IMR-90 (cell line): Measurements from ENCODE around the gene GABRB2. TPM values are rescaled to one million over a fixed set of nuclear protein-coding genes. Genes with fewer than 3 reads are reported as not detected.

Experiments used
- ATAC-seq: fragments of 200-7000 bp; cut with Tn5 transposase; 2 replicates; pipeline ENCODE4 v1.9.1; 2020; ENCODE audit warnings: low read depth, mild to moderate bottlenecking, moderate library complexity
- BruUV-seq: library from RNA; stranded (reverse); fragments of 400-500 nt; replicated peaks from 2 replicates; lab custom pipeline; 2021; lab: Mats Ljungman, UMichigan
- CTCF ChIA-PET: fragments of 300-600 bp; formaldehyde crosslinking; extraction: SDS; loops from one replicate; lab custom pipeline; 2021; ENCODE audit warnings: antibody characterized with exemption; lab: Yijun Ruan, JAX
- POLR2A ChIA-PET: fragments of 300-600 bp; sonication (Branson Sonifier 250); formaldehyde crosslinking; loops from one replicate; lab custom pipeline; 2022; ENCODE audit warnings: antibody characterized with exemption; ENCODE audit not compliant: unreplicated experiment; lab: Charles Lee
- DNase-seq: peaks from one replicate; pipeline ENCODE4 v3.0.0; 2013
- H2AFZ ChIP-seq: replicated peaks from 2 replicates; pipeline ENCODE3; 2013; ENCODE audit warnings: low read length, mild to moderate bottlenecking; ENCODE audit not compliant: poor library complexity
- H2AK5ac ChIP-seq: 2 replicates; pipeline ENCODE4 v1.6.1; 2013; ENCODE audit warnings: low read depth, low read length, inconsistent platforms
- H2AK9ac ChIP-seq: replicated peaks from 2 replicates; pipeline ENCODE3; 2013; ENCODE audit warnings: mild to moderate bottlenecking, low read depth, low read length, moderate library complexity; ENCODE audit not compliant: poor library complexity
- H2BK120ac ChIP-seq: 2 replicates; pipeline ENCODE4 v1.6.1; 2013; ENCODE audit warnings: low read depth, low read length, inconsistent platforms
- H2BK15ac ChIP-seq: 3 replicates; pipeline ENCODE4 v1.6.1; 2013; ENCODE audit warnings: low read depth, low read length, inconsistent platforms
- H2BK20ac ChIP-seq: 2 replicates; pipeline ENCODE4 v1.6.1; 2013; ENCODE audit warnings: low read depth, mild to moderate bottlenecking, inconsistent platforms, low read length, moderate library complexity
- H2BK5ac ChIP-seq: 2 replicates; pipeline ENCODE4 v1.6.1; 2013; ENCODE audit warnings: mild to moderate bottlenecking, low read depth, low read length, inconsistent platforms; ENCODE audit not compliant: poor library complexity, severe bottlenecking
- H3K14ac ChIP-seq: replicated peaks from 2 replicates; pipeline ENCODE4 v1.6.1; 2013; ENCODE audit warnings: low read depth, low read length, inconsistent platforms
- H3K18ac ChIP-seq: 2 replicates; pipeline ENCODE4 v1.6.1; 2013; ENCODE audit warnings: low read depth, low read length, control low read depth
- H3K23ac ChIP-seq: 2 replicates; pipeline ENCODE4 v1.6.1; 2013; ENCODE audit warnings: low read depth, low read length, inconsistent platforms
- H3K27ac ChIP-seq: 2 replicates; pipeline ENCODE4 v1.5.1; 2013; ENCODE audit warnings: mild to moderate bottlenecking, control low read depth, low read length; ENCODE audit not compliant: insufficient read depth
- H3K27me3 ChIP-seq: 2 replicates; pipeline ENCODE4 v1.6.1; 2013; ENCODE audit warnings: low read length; ENCODE audit not compliant: control insufficient read depth, insufficient read depth
- H3K36me3 ChIP-seq: 2 replicates; pipeline ENCODE4 v1.6.1; 2013; ENCODE audit warnings: low read length, mixed read lengths; ENCODE audit not compliant: control insufficient read depth, insufficient read depth
- H3K4ac ChIP-seq: 2 replicates; pipeline ENCODE4 v1.6.1; 2013; ENCODE audit warnings: low read depth, low read length, inconsistent platforms
- H3K4me1 ChIP-seq: 2 replicates; pipeline ENCODE4 v1.6.1; 2013; ENCODE audit warnings: low read length, mixed read lengths; ENCODE audit not compliant: control insufficient read depth, insufficient read depth
- H3K4me2 ChIP-seq: 2 replicates; pipeline ENCODE4 v1.6.1; 2013; ENCODE audit warnings: low read depth, mild to moderate bottlenecking, control low read depth, low read length, moderate library complexity
- H3K4me3 ChIP-seq: 2 replicates; pipeline ENCODE4 v1.5.1; 2013; ENCODE audit warnings: low read depth, mild to moderate bottlenecking, control low read depth, low read length, moderate library complexity; ENCODE audit not compliant: insufficient read depth
- H3K56ac ChIP-seq: 2 replicates; pipeline ENCODE4 v1.6.1; 2013; ENCODE audit warnings: low read length, inconsistent platforms; ENCODE audit not compliant: insufficient read depth; ENCODE audit errors: extremely low read depth
- H3K79me1 ChIP-seq, 2 experiments: 2 replicates each; pipeline ENCODE4 v1.6.1; 2013; ENCODE audit warnings: low read length in 2 of 2, inconsistent platforms in 1 of 2, low read depth in 1 of 2
- H3K9ac ChIP-seq: 2 replicates; pipeline ENCODE4 v1.6.1; 2013; ENCODE audit warnings: low read depth, low read length, control low read depth
- H3K9me1 ChIP-seq: 2 replicates; pipeline ENCODE4 v1.6.1; 2013; ENCODE audit warnings: low read length, inconsistent platforms; ENCODE audit not compliant: insufficient read depth
- H3K9me3 ChIP-seq: 2 replicates; pipeline ENCODE4 v1.6.1; 2013; ENCODE audit warnings: low read length; ENCODE audit not compliant: control insufficient read depth, insufficient read depth
- H4K20me1 ChIP-seq: 2 replicates; pipeline ENCODE4 v1.6.1; 2013; ENCODE audit warnings: low read length, inconsistent platforms; ENCODE audit not compliant: insufficient read depth
- H4K5ac ChIP-seq: 2 replicates; pipeline ENCODE4 v1.6.1; 2013; ENCODE audit warnings: mild to moderate bottlenecking, low read depth, low read length, control low read depth
- H4K8ac ChIP-seq, 2 experiments: 2 replicates each; pipeline ENCODE4 v1.6.1; 2013; ENCODE audit warnings: low read depth in 2 of 2, low read length in 2 of 2, control low read depth in 1 of 2, inconsistent platforms in 1 of 2
- H4K91ac ChIP-seq: 2 replicates; pipeline ENCODE4 v1.6.1; 2013; ENCODE audit warnings: low read depth, low read length, inconsistent platforms; ENCODE audit not compliant: insufficient read depth
- BHLHE40 ChIP-seq: fragments of 150-350 bp; IDR thresholded peaks from 2 replicates; pipeline ENCODE4 v1.6.1; 2016; ENCODE audit warnings: mild to moderate bottlenecking, low read depth, low read length
- CEBPB ChIP-seq: IDR thresholded peaks from 2 replicates; pipeline ENCODE4 v1.6.1; 2012; ENCODE audit warnings: low read depth, low read length, improper control_type of control experiment
- CHD1 ChIP-seq: IDR thresholded peaks from 2 replicates; pipeline ENCODE4 v1.6.1; 2012; ENCODE audit warnings: low read depth, low read length, improper control_type of control experiment
- CTCF ChIP-seq: conservative IDR thresholded peaks from 2 replicates; pipeline ENCODE4 v1.5.1; 2012; ENCODE audit warnings: mild to moderate bottlenecking, low read depth, low read length, improper control_type of control experiment
- FOS ChIP-seq: fragments of 150-350 bp; IDR thresholded peaks from 2 replicates; pipeline ENCODE4 v1.6.1; 2016; ENCODE audit warnings: low read depth, low read length
- MAFK ChIP-seq: IDR thresholded peaks from 2 replicates; pipeline ENCODE4 v1.6.1; 2012; ENCODE audit warnings: low read depth, low read length, improper control_type of control experiment
- MAZ ChIP-seq: IDR thresholded peaks from 2 replicates; pipeline ENCODE4 v1.6.1; 2012; ENCODE audit warnings: low read depth, mild to moderate bottlenecking, low read length, improper control_type of control experiment, moderate library complexity, borderline replicate concordance
- MXI1 ChIP-seq: IDR thresholded peaks from 2 replicates; pipeline ENCODE4 v1.6.1; 2012; ENCODE audit warnings: low read depth, mild to moderate bottlenecking, low read length, moderate library complexity, borderline replicate concordance
- NFE2L2 ChIP-seq: fragments of 150-350 bp; IDR thresholded peaks from 2 replicates; pipeline ENCODE4 v1.6.1; 2016; ENCODE audit warnings: low read depth, mild to moderate bottlenecking, low read length
- POLR2A ChIP-seq: IDR thresholded peaks from 2 replicates; pipeline ENCODE4 v1.6.1; 2012; ENCODE audit warnings: mild to moderate bottlenecking, low read depth, low read length
- RAD21 ChIP-seq: IDR thresholded peaks from 2 replicates; pipeline ENCODE4 v1.6.1; 2012; ENCODE audit warnings: low read length, improper control_type of control experiment
- RCOR1 ChIP-seq: IDR thresholded peaks from 2 replicates; pipeline ENCODE4 v1.6.1; 2012; ENCODE audit warnings: mild to moderate bottlenecking, low read length, improper control_type of control experiment; ENCODE audit not compliant: insufficient replicate concordance
- RFX5 ChIP-seq: IDR thresholded peaks from 2 replicates; pipeline ENCODE4 v1.8.0; 2012; ENCODE audit warnings: low read depth, mild to moderate bottlenecking, low read length, moderate library complexity
- SMC3 ChIP-seq: fragments of 150-350 bp; IDR thresholded peaks from 2 replicates; pipeline ENCODE4 v1.6.1; 2016; ENCODE audit warnings: low read depth, mild to moderate bottlenecking, antibody characterized with exemption, low read length, moderate library complexity
- WGBS, 2 experiments: methylation state at CpG; one replicate each; pipeline versions ENCODE4 v1.1.5 to v1.1.7; 2013; ENCODE audit warnings: missing lambda C conversion rate in 2 of 2; ENCODE audit not compliant: insufficient read length in 1 of 2; ENCODE audit errors: extremely low coverage in 2 of 2; 5-methylcytosine and 5-hydroxymethylcytosine counted together
- dilution Hi-C: fragments of 300-500 bp; cut with HindIII; formaldehyde crosslinking; loops from one replicate; pipeline ENCODE4 v1.14.3; 2018; ENCODE audit warnings: low sequenced_read_pairs; ENCODE audit not compliant: unreplicated experiment
- in situ Hi-C: fragments of 300-500 bp; cut with MboI; formaldehyde crosslinking; loops from 3 replicates; pipeline ENCODE4 v1.14.3; 2019; ENCODE audit warnings: low sequenced_read_pairs, inconsistent platforms, mixed read lengths
- intact Hi-C: fragments of 100-400 bp; cut with micrococcal nuclease; formaldehyde crosslinking; loops from 2 replicates; pipeline ENCODE4 v1.10.0; 2022
- polyA plus RNA-seq, 3 experiments: library from polyadenylated mRNA; depleted of rRNA; stranded (reverse); fragments of >200 nt; gene quantifications; 2 replicates each; pipeline ENCODE4 v1.2.3, GENCODE V29; 2012; ENCODE audit warnings: low replicate concordance in 1 of 3
- total RNA-seq: library from RNA; depleted of rRNA; stranded (reverse); fragments of >200 nt; gene quantifications from 2 replicates; pipeline ENCODE4 v1.2.3, GENCODE V29; 2012
- TF ChIP-seq, protein P1 (sequence below): fragments of 150-350 bp; IDR thresholded peaks from 2 replicates; pipeline ENCODE4 v1.6.1; 2016; ENCODE audit warnings: low read depth, mild to moderate bottlenecking, low read length, moderate library complexity, borderline replicate concordance
- TF ChIP-seq, protein P2 (sequence below): fragments of 150-350 bp; IDR thresholded peaks from 2 replicates; pipeline ENCODE4 v1.6.1; 2017; ENCODE audit warnings: mild to moderate bottlenecking, antibody characterized with exemption, low read length, low read depth

Gene GABRB2
- total and polyA plus RNA-seq, 2 of the 4 experiments (the other 2 are of a cell fraction), result not detected

- WGBS, 2 experiments, result no CpG with 5 or more reads among the region's 2 CpGs
- dilution Hi-C loops, result no loop called here
These were observed 137.1 kb downstream of the GABRB2 start for GRCh38 chr5:161409471-161409870.

More at GRCh38 chr5:161409471-161409870, 137.1 kb downstream of the GABRB2 start:
- H3K9me1 ChIP-seq, result no peaks in the 10 kb centered on the region
- H3K4me3 ChIP-seq, result no peak overlapping the region
- H2BK5ac ChIP-seq, result no peak overlapping the region
- H3K4me2 ChIP-seq, result no peak overlapping the region
- DNase-seq, result no peak
- no peak overlapping the region for H2AK5ac ChIP-seq
- ChIA-PET CTCF (no interaction called here), POLR2A (no interaction called here)
- H2BK15ac ChIP-seq, result no peak overlapping the region
- in situ Hi-C loops, result no loop called here
- no peak for TF ChIP-seq RFX5
- TF ChIP-seq CHD1, result no peak
- no peak for TF ChIP-seq CTCF
- TF ChIP-seq RCOR1, result no peak
- no peak for TF ChIP-seq SMC3
- TF ChIP-seq, protein P1, sequence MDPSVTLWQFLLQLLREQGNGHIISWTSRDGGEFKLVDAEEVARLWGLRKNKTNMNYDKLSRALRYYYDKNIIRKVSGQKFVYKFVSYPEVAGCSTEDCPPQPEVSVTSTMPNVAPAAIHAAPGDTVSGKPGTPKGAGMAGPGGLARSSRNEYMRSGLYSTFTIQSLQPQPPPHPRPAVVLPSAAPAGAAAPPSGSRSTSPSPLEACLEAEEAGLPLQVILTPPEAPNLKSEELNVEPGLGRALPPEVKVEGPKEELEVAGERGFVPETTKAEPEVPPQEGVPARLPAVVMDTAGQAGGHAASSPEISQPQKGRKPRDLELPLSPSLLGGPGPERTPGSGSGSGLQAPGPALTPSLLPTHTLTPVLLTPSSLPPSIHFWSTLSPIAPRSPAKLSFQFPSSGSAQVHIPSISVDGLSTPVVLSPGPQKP, result no peak
- no peak for TF ChIP-seq MAFK
- TF ChIP-seq BHLHE40, result no peak
- TF ChIP-seq MAZ, result no peak
- no peak for TF ChIP-seq MXI1
- no peak for TF ChIP-seq NFE2L2
- TF ChIP-seq POLR2A, result no peak
- TF ChIP-seq FOS, result no peak
- TF ChIP-seq, protein P2, sequence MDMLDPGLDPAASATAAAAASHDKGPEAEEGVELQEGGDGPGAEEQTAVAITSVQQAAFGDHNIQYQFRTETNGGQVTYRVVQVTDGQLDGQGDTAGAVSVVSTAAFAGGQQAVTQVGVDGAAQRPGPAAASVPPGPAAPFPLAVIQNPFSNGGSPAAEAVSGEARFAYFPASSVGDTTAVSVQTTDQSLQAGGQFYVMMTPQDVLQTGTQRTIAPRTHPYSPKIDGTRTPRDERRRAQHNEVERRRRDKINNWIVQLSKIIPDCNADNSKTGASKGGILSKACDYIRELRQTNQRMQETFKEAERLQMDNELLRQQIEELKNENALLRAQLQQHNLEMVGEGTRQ, result no peak
- no peak for TF ChIP-seq CEBPB
- TF ChIP-seq RAD21, result no peak
- no peak overlapping the region for H2AFZ ChIP-seq
- no peak overlapping the region for H4K8ac ChIP-seq
- H2BK20ac ChIP-seq, result no peak overlapping the region
- no peaks in the 10 kb centered on the region for H4K20me1 ChIP-seq
- intact Hi-C loops, result no loop called here
- H2AK9ac ChIP-seq, result no peak overlapping the region
- H3K18ac ChIP-seq, result no peak overlapping the region
- H2BK120ac ChIP-seq, result no peak overlapping the region
- no peak overlapping the region for H3K56ac ChIP-seq
- no peak overlapping the region for H3K4ac ChIP-seq
- H3K4me1 ChIP-seq, result no peaks in the 10 kb centered on the region
- H3K9ac ChIP-seq, result no peak overlapping the region
- no TSS peak for BruUV-seq
- ATAC-seq, result no peak
- no peak overlapping the region for H4K5ac ChIP-seq
- H3K79me1 ChIP-seq, result no peaks in the 10 kb centered on the region
- no peaks in the 10 kb centered on the region for H3K27me3 ChIP-seq
- no peak overlapping the region for H3K14ac ChIP-seq
- H4K91ac ChIP-seq, result no peak overlapping the region
- no peak overlapping the region for H3K23ac ChIP-seq
- H3K9me3 ChIP-seq, result peaks cover 3% of the 10 kb centered on the region
- no peak overlapping the region for H3K27ac ChIP-seq
- no peaks in the 10 kb centered on the region for H3K36me3 ChIP-seq
